GM12875 (cell line): ENCODE data around the gene SGMS1.

Source experiments
- H3K4me3 ChIP-seq: one replicate; pipeline ENCODE4 v1.5.1; 2011; ENCODE audit warnings: low read depth, low read length, control low read depth
- CTCF ChIP-seq: IDR thresholded peaks from 2 replicates; pipeline ENCODE4 v1.5.1; 2011; ENCODE audit warnings: low read depth, mild to moderate bottlenecking, control low read depth, inconsistent platforms, low read length, moderate library complexity, borderline replicate concordance; ENCODE audit not compliant: insufficient read depth

SGMS1 gene

GRCh38 chr10:50394832-50395231 lies 228.9 kb downstream of the SGMS1 start:
- H3K4me3 ChIP-seq: no peak overlapping the region
- no peak for TF ChIP-seq CTCF

GRCh38 chr10:50393784-50394467 lies 229.8 kb downstream of the SGMS1 start:
- TF ChIP-seq CTCF: no peak
- H3K4me3 ChIP-seq: no peak overlapping the region

- TF ChIP-seq CTCF: no peak
- H3K4me3 ChIP-seq: no peak overlapping the region
Measured at GRCh38 chr10:50392966-50393718, 230.6 kb downstream of the SGMS1 start.

GRCh38 chr10:50392426-50392825 lies 231.3 kb downstream of the SGMS1 start:
- H3K4me3 ChIP-seq: no peak overlapping the region
- TF ChIP-seq CTCF: no peak

GRCh38 chr10:50390302-50390701 lies 233.5 kb downstream of the SGMS1 start:
- no peak for TF ChIP-seq CTCF

GRCh38 chr10:50388181-50388580 lies 235.6 kb downstream of the SGMS1 start:
- H3K4me3 ChIP-seq: no peak overlapping the region
- no peak for TF ChIP-seq CTCF

More at GRCh38 chr10:50390302-50390701, 233.5 kb downstream of the SGMS1 start:
- no peak overlapping the region for H3K4me3 ChIP-seq

- no peak overlapping the region for H3K4me3 ChIP-seq
- no peak for TF ChIP-seq CTCF
Measured at GRCh38 chr10:50387732-50388073, 236.1 kb downstream of the SGMS1 start.
